ENCODE results near the gene DRGX. TPM values are rescaled to one million over a fixed set of nuclear protein-coding genes. Genes with fewer than 3 reads are reported as not detected.

Gene DRGX
- total RNA-seq, 1 donor from 2014 or later: not detected

DNA sequence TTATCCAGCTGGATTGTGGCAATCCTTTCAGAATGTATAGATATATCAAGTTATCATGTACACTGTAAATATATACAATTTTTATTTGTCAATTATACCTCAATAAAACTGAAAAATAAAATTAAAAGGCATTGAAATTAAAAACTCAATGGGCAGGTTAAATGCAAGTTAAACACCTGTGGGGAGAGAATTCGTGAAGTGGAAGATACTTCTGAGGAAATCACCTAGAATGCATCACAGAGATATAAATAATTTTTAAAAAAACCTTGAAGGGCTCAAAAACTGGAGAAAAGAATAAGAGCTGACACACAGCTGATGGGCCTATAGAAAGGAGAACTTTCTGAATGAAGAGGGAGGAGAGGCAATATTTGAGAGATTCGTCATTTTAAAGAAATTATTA lies 37.2 kb upstream of the DRGX start:
- TF ChIP-seq, protein P1, sequence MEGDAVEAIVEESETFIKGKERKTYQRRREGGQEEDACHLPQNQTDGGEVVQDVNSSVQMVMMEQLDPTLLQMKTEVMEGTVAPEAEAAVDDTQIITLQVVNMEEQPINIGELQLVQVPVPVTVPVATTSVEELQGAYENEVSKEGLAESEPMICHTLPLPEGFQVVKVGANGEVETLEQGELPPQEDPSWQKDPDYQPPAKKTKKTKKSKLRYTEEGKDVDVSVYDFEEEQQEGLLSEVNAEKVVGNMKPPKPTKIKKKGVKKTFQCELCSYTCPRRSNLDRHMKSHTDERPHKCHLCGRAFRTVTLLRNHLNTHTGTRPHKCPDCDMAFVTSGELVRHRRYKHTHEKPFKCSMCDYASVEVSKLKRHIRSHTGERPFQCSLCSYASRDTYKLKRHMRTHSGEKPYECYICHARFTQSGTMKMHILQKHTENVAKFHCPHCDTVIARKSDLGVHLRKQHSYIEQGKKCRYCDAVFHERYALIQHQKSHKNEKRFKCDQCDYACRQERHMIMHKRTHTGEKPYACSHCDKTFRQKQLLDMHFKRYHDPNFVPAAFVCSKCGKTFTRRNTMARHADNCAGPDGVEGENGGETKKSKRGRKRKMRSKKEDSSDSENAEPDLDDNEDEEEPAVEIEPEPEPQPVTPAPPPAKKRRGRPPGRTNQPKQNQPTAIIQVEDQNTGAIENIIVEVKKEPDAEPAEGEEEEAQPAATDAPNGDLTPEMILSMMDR (IDR thresholded peaks at IDR 0.05; ENCODE audit: insufficient read depth, low read length, severe bottlenecking): no peak
- FAIRE-seq: no peak
- no peak for DNase-seq (ENCODE audit: low read depth)

DNA sequence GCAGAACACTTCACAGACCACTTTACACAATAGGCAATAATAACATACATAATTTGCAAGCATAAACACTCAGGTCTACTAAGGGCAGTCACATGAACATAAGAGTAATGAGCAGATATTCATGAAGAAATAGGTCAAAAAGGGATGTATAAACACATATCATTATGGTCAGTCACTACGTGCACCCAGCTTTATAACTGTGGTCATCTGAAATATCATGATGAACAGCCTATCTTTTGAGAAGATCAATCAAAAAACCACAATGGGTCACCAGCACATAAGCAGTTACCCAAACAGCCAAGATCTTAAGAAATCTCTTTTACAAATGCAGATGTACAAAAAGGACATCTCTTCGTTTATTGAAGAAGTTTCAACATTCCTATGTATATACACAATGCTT lies 35.5 kb upstream of the DRGX start:
- H3K27me3 ChIP-seq (ENCODE audit: control insufficient read depth, insufficient read depth, low read length): no peaks in the 10 kb centered on the region
- FAIRE-seq: no peak
- H3K4me3 ChIP-seq (ENCODE audit: low read depth, low read length): no peak overlapping the region
- H3K36me3 ChIP-seq (ENCODE audit: control insufficient read depth, insufficient read depth, low read length): no peaks in the 10 kb centered on the region
- no peak for DNase-seq (ENCODE audit: low read depth)
- TF ChIP-seq, protein P1 (IDR thresholded peaks at IDR 0.05; ENCODE audit: insufficient read depth, low read length, severe bottlenecking): no peak

More for the DNA sequence above, 37.2 kb upstream of the DRGX start:
- H3K4me3 ChIP-seq (ENCODE audit: low read depth, low read length): no peak overlapping the region
- H3K36me3 ChIP-seq (ENCODE audit: control insufficient read depth, insufficient read depth, low read length): no peaks in the 10 kb centered on the region
- no peaks in the 10 kb centered on the region for H3K27me3 ChIP-seq (ENCODE audit: control insufficient read depth, insufficient read depth, low read length)

DNA sequence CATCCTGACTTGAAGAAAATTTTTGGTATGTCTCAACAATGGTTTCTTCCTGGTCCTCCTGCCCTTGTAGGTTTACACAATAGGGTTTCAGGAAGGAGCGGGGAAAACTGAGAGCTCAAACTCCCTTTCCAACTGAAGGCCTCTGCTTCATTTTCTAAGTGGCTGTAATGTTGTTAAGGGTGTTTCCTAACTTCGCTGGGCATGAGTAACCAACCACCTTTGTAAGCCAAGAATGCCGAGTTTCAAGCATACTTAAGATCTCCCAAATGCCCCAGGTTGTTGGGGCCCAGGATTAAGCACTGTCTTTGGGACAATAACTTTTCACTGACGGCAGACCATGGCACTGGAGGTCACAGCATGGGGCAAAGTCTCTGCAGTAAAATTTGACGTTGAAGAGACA lies 33.6 kb upstream of the DRGX start:
- H3K27me3 ChIP-seq (ENCODE audit: control insufficient read depth, insufficient read depth, low read length): no peaks in the 10 kb centered on the region
- H3K4me3 ChIP-seq (ENCODE audit: low read depth, low read length): no peak overlapping the region
- DNase-seq (ENCODE audit: low read depth) (no peak), FAIRE-seq (no peak)
- no peaks in the 10 kb centered on the region for H3K36me3 ChIP-seq (ENCODE audit: control insufficient read depth, insufficient read depth, low read length)
- TF ChIP-seq, protein P1 (IDR thresholded peaks at IDR 0.05; ENCODE audit: insufficient read depth, low read length, severe bottlenecking): no peak

DNA sequence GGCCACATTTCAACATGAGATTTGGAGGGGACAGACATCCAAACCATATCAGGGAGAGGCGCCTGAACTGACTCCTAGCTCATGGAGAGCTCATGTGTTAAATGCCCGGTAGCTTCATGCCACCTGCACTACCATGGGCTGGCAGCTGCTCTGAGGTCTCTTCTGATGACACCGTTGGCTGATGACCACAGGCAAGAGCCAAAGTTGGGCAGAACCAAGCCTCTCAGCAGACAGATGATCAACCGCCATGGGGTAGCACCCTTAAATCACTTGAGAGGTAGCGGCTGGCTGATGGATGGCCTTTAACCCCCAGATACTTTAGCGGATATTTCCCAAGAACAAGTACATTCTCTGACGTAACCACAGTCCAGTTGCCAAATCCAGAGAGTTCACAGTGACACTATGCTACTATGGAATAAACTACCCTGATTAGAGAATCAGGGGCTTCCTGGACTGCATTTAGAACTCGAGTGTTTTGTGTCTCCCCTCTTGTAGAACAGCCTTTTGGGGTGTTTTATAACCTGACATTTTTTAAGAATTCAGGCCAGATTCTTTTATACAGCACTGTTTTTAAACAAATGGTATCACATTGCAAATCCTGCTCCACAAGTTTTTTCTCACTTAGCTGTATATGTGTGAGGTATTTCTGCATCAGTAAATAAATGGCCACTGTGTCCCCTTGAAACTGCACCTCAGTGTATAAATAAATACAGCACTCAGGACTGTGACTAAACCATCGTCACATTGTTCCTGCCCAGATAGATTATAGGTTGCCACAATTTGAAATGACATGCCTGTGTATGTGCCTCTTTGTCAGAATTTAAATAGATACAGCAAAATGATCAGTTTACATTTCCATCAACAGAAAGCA lies 30.8 kb upstream of the DRGX start:
- TF ChIP-seq, protein P1 (IDR thresholded peaks at IDR 0.05; ENCODE audit: insufficient read depth, low read length, severe bottlenecking): no peak

DNA sequence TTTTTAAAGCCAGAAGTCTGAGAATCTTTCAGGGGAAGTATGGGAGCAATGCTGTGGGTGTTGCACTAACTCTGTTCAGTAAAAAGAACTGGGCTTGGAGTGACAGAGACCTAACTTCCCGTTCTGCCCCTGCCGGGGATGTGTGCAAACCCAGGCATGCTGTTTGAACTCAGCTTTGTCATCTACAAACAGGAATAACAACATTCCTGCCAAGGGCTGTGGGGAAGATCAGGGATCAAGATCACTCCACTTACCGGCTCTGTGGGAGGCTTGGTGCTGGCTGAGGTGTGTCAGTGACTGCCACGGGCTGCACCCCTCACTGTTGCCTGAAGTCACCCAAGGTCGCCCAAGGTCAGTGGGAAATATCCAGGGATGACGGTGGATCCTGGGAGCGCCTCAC lies 23.1 kb upstream of the DRGX start:
- TF ChIP-seq, protein P1 (IDR thresholded peaks at IDR 0.05; ENCODE audit: insufficient read depth, low read length, severe bottlenecking): no peak
- no peak overlapping the region for H3K4me3 ChIP-seq (ENCODE audit: low read depth, low read length)
- DNase-seq (ENCODE audit: low read depth) (peak; percentile 95), FAIRE-seq (peak; percentile 94)
- no peaks in the 10 kb centered on the region for H3K27me3 ChIP-seq (ENCODE audit: control insufficient read depth, insufficient read depth, low read length)
- H3K36me3 ChIP-seq (ENCODE audit: control insufficient read depth, insufficient read depth, low read length): no peaks in the 10 kb centered on the region

More for the DNA sequence above, 30.8 kb upstream of the DRGX start:
- Histone ChIP-seq H3K36me3 (ENCODE audit: control insufficient read depth, insufficient read depth, low read length) (no peaks in the 10 kb centered on the region), H3K27me3 (ENCODE audit: control insufficient read depth, insufficient read depth, low read length) (no peaks in the 10 kb centered on the region), H3K4me3 (ENCODE audit: low read depth, low read length) (no peak overlapping the region)
- FAIRE-seq (no peak), DNase-seq (ENCODE audit: low read depth) (peak; percentile 8)

Measured in bronchial epithelial cell (primary cell).